Activated CD8-positive, alpha-beta T cell treated with anti-CD3 and anti-CD28 coated beads for 36 hours (primary cell): ENCODE measurements around the gene TXNL4A. TPM values are rescaled to one million over a fixed set of nuclear protein-coding genes. Genes with fewer than 3 reads are reported as not detected.

Source experiments
- ATAC-seq: fragments of 200-7000 bp; cut with Tn5 transposase; one replicate; pipeline ENCODE4 v1.10.0; 2021; ENCODE audit warnings: mild to moderate bottlenecking, moderate library complexity
- CTCF ChIA-PET: fragments of 350-600 bp; sonication (Branson Sonifier 250); formaldehyde crosslinking; loops from one replicate; lab custom pipeline; 2021; ENCODE audit warnings: antibody characterized with exemption; lab: Charles Lee
- POLR2A ChIA-PET: fragments of 350-600 bp; sonication (Branson Sonifier 250); formaldehyde crosslinking; loops from one replicate; lab custom pipeline; 2021; ENCODE audit warnings: antibody characterized with exemption; lab: Charles Lee
- DNase-seq: peaks from one replicate; pipeline ENCODE4 v3.0.0-alpha.2; 2020
- H3K27ac Mint-ChIP-seq: one replicate; pipeline ENCODE4 v1.8.0; 2021; ENCODE audit warnings: mild to moderate bottlenecking, mixed read lengths
- H3K27me3 Mint-ChIP-seq: one replicate; pipeline ENCODE4 v1.8.0; 2021; ENCODE audit warnings: mixed read lengths
- H3K36me3 Mint-ChIP-seq: one replicate; pipeline ENCODE4 v1.8.0; 2021; ENCODE audit warnings: low read depth, mixed read lengths
- H3K4me1 Mint-ChIP-seq: one replicate; pipeline ENCODE4 v1.8.0; 2021; ENCODE audit warnings: low read depth, mixed read lengths
- H3K4me3 Mint-ChIP-seq: one replicate; pipeline ENCODE4 v1.8.0; 2021; ENCODE audit warnings: mild to moderate bottlenecking, moderate library complexity, mixed read lengths
- H3K9me3 Mint-ChIP-seq: one replicate; pipeline ENCODE4 v1.8.0; 2021; ENCODE audit warnings: mixed read lengths
- CTCF ChIP-seq: fragments of 200-600 bp; IDR thresholded peaks from one replicate; pipeline ENCODE4 v1.8.0; 2022; ENCODE audit warnings: antibody characterized with exemption, mild to moderate bottlenecking
- intact Hi-C: fragments of 100-400 bp; cut with micrococcal nuclease; formaldehyde crosslinking; loops from one replicate; pipeline ENCODE4 v1.10.0; 2022
- total RNA-seq, 2 experiments: library from RNA; stranded (reverse); gene quantifications; one replicate each; pipeline ENCODE4 v1.2.3, GENCODE V29; 2021

The TXNL4A gene
- total RNA-seq, 2 experiments from 2014 or later = 172 to 189 TPM

GRCh38 chr18:79973517-79973916 is 14.8 kb downstream of the TXNL4A start:
- H3K4me3 Mint-ChIP-seq = no peak overlapping the region
- ChIA-PET POLR2A (interaction anchor here (1.7 to 2.1 kb wide), 2 partner anchors 10 to 11 kb away, joined by 5 to 9 read pairs; no protein-coding TSS in a partner anchor), CTCF (interaction anchor here (1.3 to 1.7 kb wide), 2 partner anchors 10 to 13 kb away, joined by 4 read pairs; no protein-coding TSS in a partner anchor)
- peaks cover 9% of the 10 kb centered on the region for H3K4me1 Mint-ChIP-seq
- no peak for TF ChIP-seq CTCF
- no peak overlapping the region for H3K27ac Mint-ChIP-seq
- DNase-seq = no peak
- no peaks in the 10 kb centered on the region for H3K9me3 Mint-ChIP-seq
- H3K36me3 Mint-ChIP-seq = peaks cover 52% of the 10 kb centered on the region
- no peak for ATAC-seq
- intact Hi-C loops = no loop called here
- no peaks in the 10 kb centered on the region for H3K27me3 Mint-ChIP-seq

- CTCF ChIA-PET = interaction anchor here (1.3 to 1.7 kb wide), 2 partner anchors 11 to 14 kb away, joined by 4 read pairs; no protein-coding TSS in a partner anchor
Observed at GRCh38 chr18:79972720-79973119, 15.6 kb downstream of the TXNL4A start.

GRCh38 chr18:79971986-79972385 is 16.4 kb downstream of the TXNL4A start:
- no peaks in the 10 kb centered on the region for H3K9me3 Mint-ChIP-seq
- CTCF ChIA-PET = interaction anchor here (1.7 kb wide), 1 partner anchor 14 kb away, joined by 4 read pairs; no protein-coding TSS in a partner anchor
- ATAC-seq (no peak), DNase-seq (no peak)
- TF ChIP-seq CTCF = no peak
- POLR2A ChIA-PET = interaction anchor here (1.1 to 2.1 kb wide), 3 partner anchors 10 to 142 kb away, joined by 4 to 9 read pairs (median 5); no protein-coding TSS in a partner anchor
- no peaks in the 10 kb centered on the region for H3K4me1 Mint-ChIP-seq
- H3K27ac Mint-ChIP-seq = no peak overlapping the region
- intact Hi-C loops = no loop called here
- peaks cover 47% of the 10 kb centered on the region for H3K36me3 Mint-ChIP-seq
- H3K4me3 Mint-ChIP-seq = no peak overlapping the region
- no peaks in the 10 kb centered on the region for H3K27me3 Mint-ChIP-seq

More at GRCh38 chr18:79972720-79973119, 15.6 kb downstream of the TXNL4A start:
- Mint-ChIP-seq H3K27me3 (no peaks in the 10 kb centered on the region), H3K27ac (no peak overlapping the region), H3K9me3 (no peaks in the 10 kb centered on the region), H3K36me3 (peaks cover 48% of the 10 kb centered on the region), H3K4me3 (no peak overlapping the region), H3K4me1 (peaks cover 5% of the 10 kb centered on the region)
- no peak for ATAC-seq
- intact Hi-C loops = no loop called here
- DNase-seq = no peak
- POLR2A ChIA-PET = interaction anchor here (1.1 to 2.1 kb wide), 3 partner anchors 11 to 141 kb away, joined by 4 to 9 read pairs (median 5); no protein-coding TSS in a partner anchor
- TF ChIP-seq CTCF = no peak

GRCh38 chr18:79971211-79971952 is 17.0 kb downstream of the TXNL4A start:
- DNase-seq (no peak), ATAC-seq (no peak)
- H3K9me3 Mint-ChIP-seq = no peaks in the 10 kb centered on the region
- ChIA-PET POLR2A (interaction anchor here (1.1 to 2.1 kb wide), 3 partner anchors 9 to 142 kb away, joined by 4 to 9 read pairs (median 5); no protein-coding TSS in a partner anchor), CTCF (no interaction called here)
- no peak overlapping the region for H3K27ac Mint-ChIP-seq
- no peak for TF ChIP-seq CTCF
- peaks cover 47% of the 10 kb centered on the region for H3K36me3 Mint-ChIP-seq
- intact Hi-C loops = no loop called here
- no peaks in the 10 kb centered on the region for H3K27me3 Mint-ChIP-seq
- H3K4me3 Mint-ChIP-seq = no peak overlapping the region
- no peaks in the 10 kb centered on the region for H3K4me1 Mint-ChIP-seq
